NCI-H446 treated with DMSO at 0.1 percent for 48 hours (cell line): ENCODE results near the gene AKAP6.
"Not testable (repeated sequence)": the region's sequence is repeated elsewhere in the genome, so short reads cannot be mapped to it uniquely, and the experiment has no call there.

Experiments
- DNase-seq: peaks from one replicate; lab custom pipeline; 2025; lab: John Stamatoyannopoulos, UW

AKAP6 gene

DNA sequence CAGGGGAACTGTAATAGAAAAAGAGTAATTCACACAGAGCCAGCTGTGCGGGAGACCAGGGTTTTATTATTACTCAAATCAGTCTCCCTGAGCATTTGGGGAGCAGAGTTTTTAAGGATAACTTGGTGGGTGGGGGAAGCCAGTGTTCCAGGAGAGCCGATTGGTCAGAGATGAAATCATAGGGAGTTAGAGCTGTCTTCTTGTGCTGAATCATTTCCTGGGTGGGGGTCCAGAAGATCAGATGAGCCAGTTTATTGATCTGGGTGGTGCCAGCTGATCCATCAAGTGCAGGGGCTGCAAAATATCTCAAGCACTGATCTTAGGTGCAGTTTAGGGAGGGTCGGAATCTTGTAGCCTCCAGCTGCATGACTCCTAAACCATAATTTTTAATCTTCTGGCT lies 44.1 kb downstream of the AKAP6 start:
- DNase-seq: not testable (repeated sequence)

DNA sequence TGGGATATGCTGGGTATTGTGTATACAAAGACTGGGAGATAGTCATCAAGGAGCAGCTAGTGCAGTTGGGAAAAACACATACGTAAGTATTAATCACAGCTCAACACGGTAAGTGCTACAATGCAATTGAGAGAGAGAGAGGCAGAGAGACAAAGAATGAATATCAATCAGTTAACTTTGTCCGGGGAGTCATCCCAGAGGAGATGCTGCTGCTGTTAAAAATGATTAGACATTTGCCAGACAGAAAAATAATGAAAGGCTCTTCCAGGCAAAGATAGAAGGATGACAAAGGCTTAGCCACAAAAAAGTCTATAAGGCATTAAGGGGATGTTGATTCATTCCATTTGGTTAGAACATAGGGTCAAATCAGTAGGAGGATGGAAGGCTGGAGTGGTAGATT lies 45.1 kb downstream of the AKAP6 start:
- no peak for DNase-seq

DNA sequence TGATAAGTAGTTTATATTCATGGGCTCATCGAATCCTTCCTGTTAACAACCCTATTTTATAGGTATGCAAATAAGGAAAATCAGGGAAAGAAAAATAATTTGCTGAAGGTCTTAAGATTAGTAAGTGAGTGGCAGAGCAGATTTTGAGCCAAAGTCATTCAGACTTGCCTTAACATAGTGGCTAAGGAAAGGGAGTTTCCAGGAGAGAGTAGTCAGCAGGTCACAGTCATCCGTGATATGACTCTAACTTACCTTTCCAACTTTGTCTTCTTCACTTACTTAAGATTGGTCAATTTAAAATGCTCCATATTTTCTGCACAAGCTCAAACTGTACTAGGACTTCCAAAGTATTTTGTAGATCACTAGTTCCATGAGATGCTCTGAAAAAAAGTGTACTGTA lies 46.6 kb downstream of the AKAP6 start:
- DNase-seq: no peak

DNA sequence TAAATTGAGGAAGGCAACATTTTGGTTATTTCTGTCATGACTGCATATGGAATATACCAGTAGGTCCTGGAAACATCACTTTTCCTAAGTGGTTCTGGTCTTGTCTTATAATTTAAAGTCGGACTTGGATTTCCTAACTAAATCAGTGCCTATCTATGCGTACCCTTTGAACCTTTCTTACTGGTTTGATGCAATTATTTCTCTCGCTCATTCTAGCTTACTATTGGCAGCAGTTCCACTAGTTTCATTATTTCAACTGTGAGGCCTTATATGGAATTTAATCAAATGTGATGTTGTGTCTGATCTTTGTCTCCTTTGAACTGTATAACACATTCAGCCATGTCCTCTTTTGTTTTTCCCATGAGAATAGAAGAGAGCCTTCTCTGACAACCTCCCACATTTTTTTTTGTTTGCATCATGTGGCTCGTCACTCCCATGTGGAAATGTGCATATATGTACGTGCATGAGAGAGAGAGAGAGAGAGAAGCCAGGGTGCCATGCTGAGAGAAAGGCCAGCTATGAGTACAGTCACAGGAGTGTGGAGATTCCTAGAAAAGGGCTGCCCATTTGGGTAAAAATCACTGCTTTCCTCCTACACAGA lies 48.0 kb downstream of the AKAP6 start:
- no peak for DNase-seq

DNA sequence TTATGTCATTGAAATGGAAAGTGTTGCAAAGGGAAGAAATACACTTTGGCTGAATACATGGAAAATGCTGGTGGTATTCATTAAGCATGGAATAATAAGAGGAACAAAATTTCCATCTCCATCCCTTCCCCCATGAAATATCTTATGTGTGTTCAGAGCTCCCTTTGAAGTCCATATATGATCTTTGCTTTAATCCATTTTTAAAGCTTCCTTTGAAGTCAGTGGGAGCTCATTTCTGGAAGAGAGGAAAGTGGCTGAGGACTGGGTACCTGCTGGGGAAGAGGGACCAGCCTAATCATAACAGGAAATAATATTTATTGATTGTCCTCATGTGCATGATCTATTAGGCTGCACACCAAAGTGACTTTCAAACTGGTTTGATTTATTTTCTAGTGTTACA lies 49.2 kb downstream of the AKAP6 start:
- no peak for DNase-seq

DNA sequence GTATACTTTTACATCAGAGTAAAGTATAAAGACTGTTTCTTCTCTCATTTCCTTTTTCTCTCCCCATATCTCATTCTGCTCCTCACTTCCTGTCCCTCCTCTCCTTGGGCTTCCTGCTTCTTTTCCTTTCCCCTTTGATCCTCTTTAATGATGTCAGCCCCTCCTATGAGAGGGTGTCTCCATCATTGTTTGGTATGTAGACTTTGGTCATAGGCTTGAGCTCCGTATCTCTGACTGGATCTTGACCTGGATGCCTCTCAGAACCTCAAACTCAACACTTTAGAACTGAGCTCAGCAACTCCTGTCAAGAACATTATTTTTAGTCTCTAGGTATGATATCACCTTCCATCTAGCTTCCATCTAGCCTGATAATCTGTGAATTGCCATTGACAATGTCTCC lies 50.3 kb downstream of the AKAP6 start:
- no peak for DNase-seq

DNA sequence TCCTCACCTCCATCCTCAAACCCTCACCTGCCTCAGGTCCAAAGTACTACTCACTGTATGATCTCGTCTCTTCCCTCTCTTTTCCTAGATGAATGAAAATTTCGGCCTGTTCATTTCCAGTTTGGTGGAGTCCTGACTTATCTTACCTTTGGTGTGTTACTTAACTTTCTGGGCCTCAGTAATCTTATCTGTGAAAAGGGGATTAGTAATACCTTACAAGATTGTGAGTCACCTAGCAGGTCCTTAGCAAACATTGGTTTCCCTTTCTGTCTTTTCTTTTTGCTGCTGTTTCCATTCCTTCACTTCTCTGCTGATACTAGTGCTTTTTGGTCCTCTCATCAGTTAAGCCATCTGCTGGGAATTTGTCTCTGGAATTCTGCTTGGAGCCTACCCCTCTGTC lies 52.8 kb downstream of the AKAP6 start:
- DNase-seq: no peak

DNA sequence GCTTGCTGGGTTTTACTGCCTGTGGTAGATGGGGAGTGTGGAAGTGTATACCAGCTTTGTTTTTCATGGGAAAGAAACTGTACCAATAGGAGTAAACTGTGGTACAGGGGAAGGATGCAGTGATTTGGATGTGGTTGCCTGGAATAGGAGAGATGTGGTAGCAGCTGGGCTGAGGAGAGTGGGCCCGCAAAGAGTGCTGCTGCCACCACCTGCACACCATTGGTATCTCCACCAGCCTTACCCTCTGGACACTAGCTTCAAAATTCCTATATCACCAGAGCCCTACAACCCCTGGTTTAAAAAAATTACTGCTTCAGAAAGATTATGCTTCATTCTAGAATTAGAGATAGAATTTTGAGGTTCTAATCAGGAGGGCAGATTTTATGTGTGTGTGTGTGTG lies 53.6 kb downstream of the AKAP6 start:
- peak; percentile 27 for DNase-seq

DNA sequence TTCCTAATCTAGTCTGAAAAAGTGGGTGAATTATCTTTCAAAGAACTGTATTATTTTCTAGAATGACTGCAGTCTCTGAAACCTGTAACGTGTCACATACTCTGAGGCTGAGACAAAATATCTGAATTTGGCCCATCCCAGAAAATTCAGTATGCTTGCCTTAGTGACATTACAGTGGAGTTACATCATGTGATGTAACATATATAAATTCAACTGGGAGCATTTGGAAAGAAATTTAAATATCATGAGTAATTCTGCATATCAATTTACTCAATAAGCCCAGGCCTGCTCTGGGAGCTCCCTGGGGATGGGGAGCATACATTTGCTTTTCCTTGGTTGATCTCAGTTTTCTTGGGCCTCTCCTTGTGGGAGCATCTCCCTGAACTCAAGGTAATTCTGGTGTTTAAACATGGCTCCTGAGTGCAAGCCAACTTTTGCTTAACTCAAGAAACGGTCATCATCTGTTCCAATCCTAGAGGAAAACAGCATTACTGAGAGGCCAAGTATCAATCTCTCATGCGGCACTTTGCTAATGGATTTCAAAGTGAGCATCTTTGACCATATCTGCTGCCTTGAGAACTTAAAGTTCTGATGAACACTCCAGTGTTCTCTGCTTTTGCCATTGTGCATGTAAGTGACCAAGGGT lies 54.4 kb downstream of the AKAP6 start:
- DNase-seq: no peak

DNA sequence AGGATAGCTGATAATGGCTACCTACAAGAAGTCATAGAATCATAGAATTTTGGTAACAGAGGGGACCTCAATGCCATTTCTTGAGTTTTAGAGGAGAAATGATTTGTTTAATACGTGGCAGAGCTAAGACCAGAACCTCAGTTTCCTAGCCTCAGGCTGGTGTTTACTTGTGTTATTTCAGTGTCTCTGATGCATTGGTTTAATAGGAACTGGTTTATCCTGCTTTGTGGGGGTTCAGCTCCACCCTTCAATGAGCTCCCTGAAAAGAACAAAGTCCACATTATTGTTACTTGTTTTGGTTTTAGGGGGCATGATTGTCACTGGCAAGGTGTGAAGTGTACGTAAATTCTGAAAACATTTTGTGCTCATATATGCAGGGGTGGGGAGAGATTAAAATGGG lies 55.4 kb downstream of the AKAP6 start:
- no peak for DNase-seq

DNA sequence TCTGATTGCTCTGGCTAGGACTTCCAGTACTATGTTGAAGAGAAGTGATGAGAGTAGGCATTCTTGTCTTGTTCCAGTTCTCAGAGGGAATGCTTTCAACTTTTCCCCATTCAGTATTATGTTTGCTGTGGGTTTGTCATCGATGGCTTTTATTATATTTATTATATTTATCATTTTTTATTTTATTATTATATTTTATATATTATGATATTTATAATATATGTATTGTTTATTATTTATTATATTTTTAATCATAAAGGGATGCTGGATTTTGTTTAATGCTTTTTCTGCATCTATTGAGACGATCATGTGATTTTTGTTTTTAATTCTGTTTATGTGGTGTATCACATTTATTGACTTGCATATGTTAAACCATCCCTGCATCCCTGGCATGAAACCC lies 58.2 kb downstream of the AKAP6 start:
- DNase-seq: not testable (repeated sequence)

DNA sequence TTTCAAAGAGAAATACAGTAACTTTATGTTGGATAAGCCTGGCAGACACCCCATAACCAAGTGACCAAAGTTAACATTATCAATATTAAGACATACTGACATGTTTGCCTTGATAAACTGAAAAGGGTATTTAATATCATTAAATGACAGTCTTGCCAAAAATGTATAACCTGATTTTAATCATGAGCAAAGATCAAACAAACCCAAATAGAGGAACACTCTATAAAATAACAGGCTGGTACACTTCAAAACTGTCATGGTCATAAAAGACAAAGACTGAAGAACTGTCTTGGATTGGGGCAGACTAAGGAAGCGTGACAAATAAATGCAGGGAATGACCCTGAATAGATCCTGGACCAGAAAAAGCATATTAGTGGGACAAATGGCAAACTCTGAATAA lies 64.0 kb downstream of the AKAP6 start:
- no peak for DNase-seq

DNA sequence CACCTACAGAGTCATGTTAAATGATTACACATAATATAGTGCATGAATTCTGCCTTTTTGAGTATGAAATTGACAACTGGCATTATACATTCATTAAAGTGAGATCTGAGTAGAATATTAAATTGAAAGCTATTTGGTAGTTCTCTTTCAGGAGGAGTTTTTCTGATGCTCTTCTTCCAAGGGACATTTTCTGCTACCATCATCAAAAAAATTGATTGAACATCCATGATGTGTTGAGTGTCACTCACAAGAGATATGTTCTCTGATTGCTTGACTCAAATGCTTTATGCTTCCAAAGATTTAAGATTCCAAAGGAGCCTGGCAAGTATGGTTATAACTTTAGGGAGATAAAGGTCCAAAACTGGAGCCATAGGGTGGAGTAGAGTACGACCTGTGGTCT lies 64.9 kb downstream of the AKAP6 start:
- DNase-seq: no peak

DNA sequence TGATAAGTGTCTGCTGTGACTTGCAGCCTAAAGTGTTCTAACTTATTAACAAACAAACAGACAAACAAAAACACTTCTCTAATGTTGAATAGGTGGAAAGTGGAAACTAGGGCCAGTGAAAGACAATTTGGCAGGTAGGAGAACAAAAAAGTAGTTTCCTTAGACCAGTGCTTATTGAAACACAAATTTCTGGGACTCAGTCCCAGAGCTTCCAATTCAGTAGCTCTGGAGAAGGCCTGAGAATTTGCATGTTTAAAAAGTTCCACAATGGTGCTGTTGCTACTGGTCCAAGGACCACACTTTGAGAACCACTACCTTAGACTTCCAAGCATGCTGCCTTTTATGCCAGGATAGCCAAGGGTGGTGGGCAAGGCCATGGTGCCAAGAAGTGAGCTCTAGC lies 67.8 kb downstream of the AKAP6 start:
- no peak for DNase-seq

DNA sequence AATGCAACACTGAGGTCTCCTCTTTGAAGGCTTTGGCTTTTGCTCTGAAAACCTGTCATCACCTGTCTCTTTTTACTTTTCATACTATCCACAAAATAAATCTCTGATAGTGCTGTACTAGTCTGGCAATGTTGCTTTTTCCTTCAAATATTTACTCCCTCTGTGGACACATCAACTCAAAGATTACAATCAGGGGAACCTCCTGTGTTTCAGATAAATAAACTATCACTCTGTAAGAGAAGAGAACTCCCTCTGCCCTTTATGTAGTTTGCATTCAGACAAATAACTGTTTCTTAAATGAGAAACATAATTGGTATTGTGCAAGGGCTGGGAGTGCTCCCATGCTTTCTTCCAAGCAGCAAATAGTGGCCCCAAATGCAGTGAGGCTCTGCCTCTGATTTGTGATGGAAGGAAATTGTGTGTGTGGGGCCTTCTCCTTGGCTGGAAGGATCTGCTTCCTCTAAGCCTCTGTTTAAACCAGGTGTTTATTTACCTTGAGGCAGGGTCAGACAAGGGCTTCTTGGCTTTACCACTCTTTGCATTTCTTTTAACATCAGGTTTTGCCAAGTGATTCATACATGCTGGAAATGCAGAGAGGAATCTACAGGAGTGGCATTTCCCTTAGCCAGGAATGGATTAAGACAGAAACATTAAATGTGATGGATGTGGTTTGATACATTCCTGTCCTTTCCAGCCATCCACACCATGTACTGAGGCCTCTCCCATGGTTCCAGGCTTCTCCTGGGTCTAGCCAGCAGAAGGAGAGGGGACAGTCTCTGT lies 69.0 kb downstream of the AKAP6 start:
- DNase-seq: no peak

DNA sequence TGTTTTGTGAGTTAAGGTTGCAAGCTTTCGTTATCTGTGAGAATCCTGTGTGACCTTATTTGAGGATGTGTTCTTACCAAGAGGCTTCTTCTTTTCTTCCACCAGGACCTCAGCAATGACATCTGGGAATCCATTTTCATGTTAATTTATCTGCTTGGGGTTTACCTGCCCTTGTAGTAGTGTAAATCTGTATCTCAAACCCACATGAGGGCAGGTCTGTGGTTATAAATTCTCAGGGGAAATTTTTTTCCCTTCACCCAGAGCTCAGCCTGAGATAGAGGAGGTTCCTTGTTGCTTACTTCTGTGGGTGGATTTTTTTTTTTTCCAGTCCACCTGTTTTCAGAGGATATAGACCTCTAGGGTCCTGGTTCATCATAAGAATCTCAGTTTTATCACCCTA lies 70.8 kb downstream of the AKAP6 start:
- DNase-seq: no peak

DNA sequence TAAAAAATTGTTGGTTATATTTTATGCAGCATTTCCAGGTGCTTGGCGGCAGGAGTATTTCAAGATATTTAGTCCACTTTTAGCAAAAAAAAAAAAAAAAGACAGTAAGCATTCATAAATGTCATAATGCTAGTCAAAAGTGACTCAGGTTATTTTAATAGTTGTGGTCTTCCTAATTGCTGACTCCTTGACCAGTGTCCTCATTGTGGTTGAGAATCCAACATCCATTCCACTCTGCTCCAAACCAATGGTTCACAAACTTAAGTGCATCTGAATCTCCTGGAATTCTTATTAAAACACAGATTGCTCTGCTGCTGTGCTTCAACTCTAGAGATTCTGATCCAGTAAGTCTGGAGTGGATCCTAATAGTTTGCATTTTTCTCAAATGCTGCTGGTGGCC lies 71.4 kb downstream of the AKAP6 start:
- DNase-seq: no peak

DNA sequence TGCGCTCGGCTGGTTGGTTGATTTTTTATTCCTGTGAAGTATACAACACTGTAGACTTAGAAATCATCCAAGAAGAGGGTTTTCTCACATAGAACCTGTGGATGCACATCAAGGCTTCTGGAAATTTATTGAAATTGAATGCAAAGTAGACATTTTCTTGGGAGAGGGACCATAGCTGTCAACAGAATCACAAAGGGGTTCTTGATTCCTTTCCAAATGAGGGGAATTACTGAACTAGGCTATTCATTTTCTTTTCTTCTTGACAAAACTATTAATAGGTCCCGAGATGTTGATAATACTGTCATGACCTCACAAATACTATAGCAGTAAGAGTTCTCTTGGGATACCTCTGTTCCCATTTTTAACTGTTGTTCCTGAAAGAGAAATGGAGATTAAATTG lies 73.9 kb downstream of the AKAP6 start:
- no peak for DNase-seq

DNA sequence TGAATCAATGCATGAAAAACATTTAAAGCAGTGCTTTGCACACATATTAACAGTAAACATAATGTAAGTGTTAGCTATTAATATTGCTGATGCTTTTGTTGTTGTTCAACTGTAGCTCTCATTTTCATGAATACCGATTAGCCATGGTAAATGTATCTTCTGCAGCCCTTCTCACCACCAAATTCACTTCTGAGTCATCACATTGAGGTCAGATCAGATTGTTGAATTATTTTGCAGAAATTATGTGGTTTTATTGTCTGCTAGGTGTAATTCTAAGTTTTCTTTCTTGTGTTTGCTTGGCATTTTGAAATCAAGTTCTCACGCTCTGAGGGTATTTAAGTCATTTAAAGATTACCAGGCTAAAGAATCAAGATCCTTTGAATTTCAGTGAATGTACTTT lies 74.6 kb downstream of the AKAP6 start:
- DNase-seq: no peak

DNA sequence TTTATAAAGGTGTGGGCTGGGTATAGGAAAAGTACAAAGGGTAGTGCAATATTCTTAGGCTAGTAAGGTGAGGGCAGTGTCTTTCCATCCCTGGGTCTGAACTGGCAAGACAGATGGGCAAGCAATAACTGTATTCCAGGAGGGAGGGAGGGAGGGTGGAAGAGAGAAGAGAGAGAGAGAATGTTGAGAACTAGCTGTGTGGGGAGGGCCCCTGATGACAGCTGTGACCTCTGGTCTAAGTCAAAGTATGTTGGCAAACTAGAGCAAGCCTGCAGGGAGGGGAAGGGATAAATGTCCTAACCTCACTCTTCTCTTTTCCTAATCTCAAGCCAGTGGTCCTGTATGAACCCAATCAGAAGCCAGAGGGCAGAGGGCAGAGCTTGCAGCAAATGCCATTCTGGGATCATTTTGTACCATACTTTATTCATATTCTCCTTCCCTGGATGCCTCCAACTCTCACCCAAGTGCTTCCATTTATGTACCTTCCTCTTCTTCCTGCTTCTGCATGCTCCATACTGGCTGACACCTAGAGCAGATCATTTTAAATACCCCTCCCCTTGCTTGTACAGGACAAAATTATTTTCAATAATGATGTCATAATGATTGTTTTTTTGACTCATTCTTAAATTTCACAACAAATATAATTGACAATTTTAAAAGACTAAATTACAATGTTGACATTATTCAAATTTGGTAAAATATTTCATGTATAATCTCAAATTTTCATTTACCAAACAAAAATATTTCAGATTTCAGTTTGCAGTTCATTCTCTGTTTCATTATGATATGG lies 75.9 kb downstream of the AKAP6 start:
- no peak for DNase-seq

DNA sequence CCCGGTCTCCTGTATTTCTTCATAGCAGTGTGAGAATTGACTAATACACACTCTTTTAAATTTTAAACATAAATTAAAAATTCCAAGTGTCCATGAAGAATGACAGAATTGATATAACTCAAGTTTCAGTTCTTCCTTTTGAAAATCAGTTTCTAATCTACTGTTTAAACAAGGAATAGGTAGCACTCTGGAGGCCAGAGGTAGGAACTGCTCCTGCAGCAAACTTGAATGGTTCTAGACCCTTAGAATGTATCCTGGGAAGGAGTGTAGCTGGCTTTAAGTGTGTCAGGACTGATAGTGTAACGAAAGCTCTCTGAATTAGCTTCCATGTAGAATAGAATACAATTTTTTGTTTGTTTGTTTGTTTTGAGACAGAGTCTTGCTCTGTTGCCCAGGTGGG lies 76.8 kb downstream of the AKAP6 start:
- DNase-seq: no peak

DNA sequence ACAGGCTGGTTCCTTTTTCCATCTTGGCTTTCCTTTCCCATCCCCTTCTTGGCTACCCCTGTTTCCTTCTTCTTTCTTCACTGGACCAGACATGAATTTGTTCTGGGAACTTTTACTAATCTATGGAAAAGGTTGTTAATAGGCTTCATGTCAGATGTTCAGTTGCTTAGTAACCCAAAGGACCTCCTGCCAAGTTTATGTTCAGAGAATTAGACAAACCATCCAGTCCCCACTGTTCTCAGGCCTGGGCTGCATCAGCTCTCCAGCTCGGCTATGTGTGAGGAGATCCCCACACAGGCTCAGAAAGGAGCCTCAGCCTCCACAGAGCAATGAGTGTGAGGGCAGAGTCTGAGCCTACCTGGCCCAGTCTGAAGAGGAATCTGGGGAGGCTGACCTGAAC lies 78.0 kb downstream of the AKAP6 start:
- DNase-seq: peak; percentile 86

DNA sequence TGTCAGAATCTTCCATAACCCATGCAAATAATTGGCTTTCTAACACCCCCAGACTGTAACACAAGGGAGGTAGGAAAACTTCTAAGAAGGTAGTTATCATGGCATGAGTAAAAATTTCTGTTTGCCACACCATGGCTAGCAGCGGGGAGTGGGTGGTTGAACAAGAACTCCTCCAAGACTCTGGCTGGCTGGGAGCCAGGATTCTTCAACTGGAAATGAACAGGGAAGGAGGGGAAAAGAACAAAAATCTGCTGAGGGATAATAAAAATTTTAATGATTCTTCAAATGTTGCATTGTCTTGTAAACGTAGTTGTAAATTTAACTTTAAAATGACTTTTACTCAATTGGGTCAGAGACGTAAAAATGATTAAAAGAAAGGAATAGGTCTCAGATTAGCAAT lies 78.9 kb downstream of the AKAP6 start:
- peak; percentile 65 for DNase-seq
